ENCODE measurements around the gene JADE1. TPM values are rescaled to one million over a fixed set of nuclear protein-coding genes. Genes with fewer than 3 reads are reported as not detected.

The JADE1 gene
- total RNA-seq, 1 donor from 2014 or later: 39.6 TPM

- H3K4me3 Mint-ChIP-seq: no peak overlapping the region
- no peak for DNase-seq (ENCODE audit: low read depth, low spot score)
- H3K9me3 Mint-ChIP-seq: no peaks in the 10 kb centered on the region
- H3K36me3 Mint-ChIP-seq (ENCODE audit: low read depth): peaks cover 34% of the 10 kb centered on the region
- H3K4me1 Mint-ChIP-seq: no peaks in the 10 kb centered on the region
- TF ChIP-seq CTCF (conservative IDR thresholded peaks at IDR 0.05): no peak
- H3K27me3 Mint-ChIP-seq (ENCODE audit: low read depth): no peaks in the 10 kb centered on the region
- no peak overlapping the region for H3K27ac Mint-ChIP-seq (ENCODE audit: unreplicated experiment)
Measured at GRCh38 chr4:128855621-128856020, 46.1 kb downstream of the JADE1 start.

DNA sequence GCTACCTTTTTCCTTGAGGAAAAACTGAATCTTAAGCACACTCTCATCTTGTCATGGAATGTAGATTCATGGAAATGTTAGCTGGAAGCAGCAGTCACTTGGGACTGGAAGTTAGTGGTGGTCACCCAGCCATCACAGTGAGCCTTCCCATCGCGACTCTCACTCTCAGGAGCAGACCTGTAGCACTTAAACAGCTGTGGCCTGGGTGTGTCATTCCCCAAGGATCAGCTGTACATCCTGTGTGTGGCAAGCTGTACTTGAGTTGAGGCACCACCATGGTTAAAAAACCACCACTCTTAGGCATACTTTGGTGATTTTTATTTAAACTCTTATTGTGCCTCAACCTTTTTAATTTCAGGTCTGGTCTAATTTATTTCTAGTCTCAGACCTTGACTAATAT lies 46.7 kb downstream of the JADE1 start:
- Mint-ChIP-seq H3K4me3 (no peak overlapping the region), H3K27ac (ENCODE audit: unreplicated experiment) (no peak overlapping the region), H3K27me3 (ENCODE audit: low read depth) (no peaks in the 10 kb centered on the region), H3K9me3 (no peaks in the 10 kb centered on the region), H3K36me3 (ENCODE audit: low read depth) (peaks cover 38% of the 10 kb centered on the region), H3K4me1 (no peaks in the 10 kb centered on the region)
- no peak for DNase-seq (ENCODE audit: low read depth, low spot score)
- no peak for TF ChIP-seq CTCF (conservative IDR thresholded peaks at IDR 0.05)

DNA sequence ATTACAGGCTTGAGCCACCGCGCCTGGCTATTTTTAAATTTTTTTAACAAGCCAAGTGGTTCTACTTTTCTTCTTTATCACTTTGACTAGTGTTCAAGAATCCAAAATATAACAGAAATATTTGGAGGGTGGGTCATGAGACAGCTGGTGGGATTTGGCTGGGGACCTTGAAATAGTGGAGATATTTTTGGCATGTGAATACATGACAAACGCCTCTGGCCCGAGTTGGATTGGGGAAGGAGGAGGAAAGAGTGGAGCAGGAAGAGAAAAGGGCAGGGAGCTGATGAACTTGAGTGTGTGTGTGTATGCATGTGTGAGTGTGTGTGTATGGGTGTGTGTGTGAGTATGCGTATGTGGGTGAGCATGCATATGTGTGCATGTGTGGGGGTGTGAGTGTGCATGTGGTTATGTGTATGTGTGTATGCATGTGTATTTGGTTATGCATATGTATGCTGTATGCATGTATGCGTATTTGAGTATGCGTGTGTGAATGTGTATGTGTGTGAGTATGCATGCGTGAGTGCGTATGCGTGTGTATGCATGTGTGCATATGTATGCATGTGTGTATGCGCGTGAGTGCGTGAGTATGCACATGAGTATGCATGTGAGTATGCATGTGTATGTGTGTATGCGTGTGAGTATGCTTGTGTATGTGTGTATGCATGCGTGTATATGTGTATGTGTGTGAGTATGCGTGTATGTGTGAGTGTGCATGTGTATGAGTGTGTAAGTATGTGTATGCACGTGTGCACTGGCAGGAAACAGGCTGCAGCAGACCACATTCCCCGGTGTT lies 49.6 kb downstream of the JADE1 start:
- H3K36me3 Mint-ChIP-seq (ENCODE audit: low read depth): peaks cover 38% of the 10 kb centered on the region
- no peaks in the 10 kb centered on the region for H3K27me3 Mint-ChIP-seq (ENCODE audit: low read depth)
- no peak overlapping the region for H3K27ac Mint-ChIP-seq (ENCODE audit: unreplicated experiment)
- H3K4me3 Mint-ChIP-seq: no peak overlapping the region
- no peaks in the 10 kb centered on the region for H3K9me3 Mint-ChIP-seq
- no peak for DNase-seq (ENCODE audit: low read depth, low spot score)
- H3K4me1 Mint-ChIP-seq: peaks cover 9% of the 10 kb centered on the region
- TF ChIP-seq CTCF (conservative IDR thresholded peaks at IDR 0.05): no peak

GRCh38 chr4:128859887-128860677 lies 50.6 kb downstream of the JADE1 start:
- no peak overlapping the region for H3K4me3 Mint-ChIP-seq
- no peak overlapping the region for H3K27ac Mint-ChIP-seq (ENCODE audit: unreplicated experiment)
- no peak for DNase-seq (ENCODE audit: low read depth, low spot score)
- peaks cover 9% of the 10 kb centered on the region for H3K4me1 Mint-ChIP-seq
- TF ChIP-seq CTCF (conservative IDR thresholded peaks at IDR 0.05): no peak
- H3K27me3 Mint-ChIP-seq (ENCODE audit: low read depth): no peaks in the 10 kb centered on the region
- H3K36me3 Mint-ChIP-seq (ENCODE audit: low read depth): peaks cover 38% of the 10 kb centered on the region
- no peaks in the 10 kb centered on the region for H3K9me3 Mint-ChIP-seq

- H3K9me3 Mint-ChIP-seq: no peaks in the 10 kb centered on the region
- H3K36me3 Mint-ChIP-seq (ENCODE audit: low read depth): peaks cover 38% of the 10 kb centered on the region
- no peak for DNase-seq (ENCODE audit: low read depth, low spot score)
- peaks cover 9% of the 10 kb centered on the region for H3K4me1 Mint-ChIP-seq
- no peaks in the 10 kb centered on the region for H3K27me3 Mint-ChIP-seq (ENCODE audit: low read depth)
- TF ChIP-seq CTCF (conservative IDR thresholded peaks at IDR 0.05): no peak
- peak overlapping the region; percentile 24 for H3K27ac Mint-ChIP-seq (ENCODE audit: unreplicated experiment)
- no peak overlapping the region for H3K4me3 Mint-ChIP-seq
Measured at GRCh38 chr4:128861856-128862518, 52.5 kb downstream of the JADE1 start.
